Ishikawa (cell line): ENCODE measurements around the gene MRPL17.

Experiments
- CEBPB ChIP-seq: IDR thresholded peaks from 2 replicates; pipeline ENCODE4 v1.6.1; 2012
- CREB1 ChIP-seq: IDR thresholded peaks from 2 replicates; pipeline ENCODE4 v1.6.1; 2012; ENCODE audit warnings: low read depth
- EGR1 ChIP-seq: IDR thresholded peaks from 2 replicates; pipeline ENCODE4 v1.6.1; 2012
- EP300 ChIP-seq: IDR thresholded peaks from 2 replicates; pipeline ENCODE4 v1.6.1; 2012; ENCODE audit warnings: borderline replicate concordance
- FOXM1 ChIP-seq: IDR thresholded peaks from 2 replicates; pipeline ENCODE4 v1.6.1; 2012; ENCODE audit warnings: low read depth, borderline replicate concordance
- NFIC ChIP-seq: IDR thresholded peaks from 2 replicates; pipeline ENCODE4 v1.6.1; 2012
- RAD21 ChIP-seq: IDR thresholded peaks from 2 replicates; pipeline ENCODE4 v1.6.1; 2012; ENCODE audit warnings: low read depth
- TAF1 ChIP-seq: IDR thresholded peaks from 2 replicates; pipeline ENCODE4 v1.6.1; 2012; ENCODE audit warnings: low read depth, mild to moderate bottlenecking
- TCF12 ChIP-seq: IDR thresholded peaks from 2 replicates; pipeline ENCODE4 v1.6.1; 2012; ENCODE audit warnings: low read depth
- TEAD4 ChIP-seq: IDR thresholded peaks from 2 replicates; pipeline ENCODE4 v1.6.1; 2012
- YY1 ChIP-seq: IDR thresholded peaks from 2 replicates; pipeline ENCODE4 v1.6.1; 2012; ENCODE audit warnings: low read depth
- ZBTB7A ChIP-seq: IDR thresholded peaks from 2 replicates; pipeline ENCODE4 v1.6.1; 2012; ENCODE audit warnings: low read depth
- TF ChIP-seq, protein P1 (sequence below): IDR thresholded peaks from 2 replicates; pipeline ENCODE4 v1.6.1; 2012; ENCODE audit warnings: low read depth, mild to moderate bottlenecking
- TF ChIP-seq, protein P2 (sequence below): IDR thresholded peaks from 2 replicates; pipeline ENCODE4 v1.6.1; 2012
- TF ChIP-seq, protein P3 (sequence below): IDR thresholded peaks from 2 replicates; pipeline ENCODE4 v1.6.1; 2012

Gene MRPL17

DNA sequence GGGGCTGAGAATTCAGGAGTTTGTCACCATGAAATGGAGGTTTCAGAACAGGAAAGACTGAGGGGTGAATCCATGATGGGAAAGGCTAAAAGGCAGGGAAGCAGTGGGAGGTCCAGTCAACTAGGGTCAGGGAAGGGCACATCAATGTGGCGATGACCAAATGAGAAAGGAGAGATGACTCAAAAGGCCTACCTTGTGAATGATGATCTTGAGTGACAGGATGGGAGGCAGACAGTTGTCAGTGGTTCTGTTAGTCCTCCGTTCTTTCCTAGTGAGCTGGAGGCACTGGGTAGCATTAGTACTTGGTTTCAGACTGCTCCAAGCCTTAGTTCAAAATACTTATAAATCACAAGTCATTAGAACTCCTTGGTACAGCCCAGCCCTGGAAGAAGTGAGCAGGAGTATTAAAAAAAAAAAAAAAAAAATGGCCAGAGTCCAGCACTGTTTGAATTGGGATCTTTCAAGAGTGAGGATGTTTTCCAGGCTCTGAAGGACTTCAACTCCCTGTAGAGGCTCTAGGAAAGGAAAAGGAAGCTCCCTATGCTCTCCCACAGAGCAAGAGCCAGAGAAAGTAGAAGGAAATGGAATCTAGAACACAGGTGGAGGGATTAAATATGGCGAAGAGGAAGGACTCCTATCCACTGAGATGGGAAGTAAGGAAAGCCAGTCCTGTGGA is 19.2 kb downstream of the MRPL17 start:
- TF ChIP-seq EGR1 (no peak), RAD21 (no peak), EP300 (no peak), FOXM1 (no peak), CEBPB (no peak), CREB1 (no peak), NFIC (no peak), TCF12 (no peak), TEAD4 (no peak), YY1 (no peak), TAF1 (no peak), ZBTB7A (no peak)
- TF ChIP-seq, protein P1, sequence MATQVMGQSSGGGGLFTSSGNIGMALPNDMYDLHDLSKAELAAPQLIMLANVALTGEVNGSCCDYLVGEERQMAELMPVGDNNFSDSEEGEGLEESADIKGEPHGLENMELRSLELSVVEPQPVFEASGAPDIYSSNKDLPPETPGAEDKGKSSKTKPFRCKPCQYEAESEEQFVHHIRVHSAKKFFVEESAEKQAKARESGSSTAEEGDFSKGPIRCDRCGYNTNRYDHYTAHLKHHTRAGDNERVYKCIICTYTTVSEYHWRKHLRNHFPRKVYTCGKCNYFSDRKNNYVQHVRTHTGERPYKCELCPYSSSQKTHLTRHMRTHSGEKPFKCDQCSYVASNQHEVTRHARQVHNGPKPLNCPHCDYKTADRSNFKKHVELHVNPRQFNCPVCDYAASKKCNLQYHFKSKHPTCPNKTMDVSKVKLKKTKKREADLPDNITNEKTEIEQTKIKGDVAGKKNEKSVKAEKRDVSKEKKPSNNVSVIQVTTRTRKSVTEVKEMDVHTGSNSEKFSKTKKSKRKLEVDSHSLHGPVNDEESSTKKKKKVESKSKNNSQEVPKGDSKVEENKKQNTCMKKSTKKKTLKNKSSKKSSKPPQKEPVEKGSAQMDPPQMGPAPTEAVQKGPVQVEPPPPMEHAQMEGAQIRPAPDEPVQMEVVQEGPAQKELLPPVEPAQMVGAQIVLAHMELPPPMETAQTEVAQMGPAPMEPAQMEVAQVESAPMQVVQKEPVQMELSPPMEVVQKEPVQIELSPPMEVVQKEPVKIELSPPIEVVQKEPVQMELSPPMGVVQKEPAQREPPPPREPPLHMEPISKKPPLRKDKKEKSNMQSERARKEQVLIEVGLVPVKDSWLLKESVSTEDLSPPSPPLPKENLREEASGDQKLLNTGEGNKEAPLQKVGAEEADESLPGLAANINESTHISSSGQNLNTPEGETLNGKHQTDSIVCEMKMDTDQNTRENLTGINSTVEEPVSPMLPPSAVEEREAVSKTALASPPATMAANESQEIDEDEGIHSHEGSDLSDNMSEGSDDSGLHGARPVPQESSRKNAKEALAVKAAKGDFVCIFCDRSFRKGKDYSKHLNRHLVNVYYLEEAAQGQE: no peak
- TF ChIP-seq, protein P2, sequence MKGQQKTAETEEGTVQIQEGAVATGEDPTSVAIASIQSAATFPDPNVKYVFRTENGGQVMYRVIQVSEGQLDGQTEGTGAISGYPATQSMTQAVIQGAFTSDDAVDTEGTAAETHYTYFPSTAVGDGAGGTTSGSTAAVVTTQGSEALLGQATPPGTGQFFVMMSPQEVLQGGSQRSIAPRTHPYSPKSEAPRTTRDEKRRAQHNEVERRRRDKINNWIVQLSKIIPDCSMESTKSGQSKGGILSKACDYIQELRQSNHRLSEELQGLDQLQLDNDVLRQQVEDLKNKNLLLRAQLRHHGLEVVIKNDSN: no peak
- TF ChIP-seq, protein P3, sequence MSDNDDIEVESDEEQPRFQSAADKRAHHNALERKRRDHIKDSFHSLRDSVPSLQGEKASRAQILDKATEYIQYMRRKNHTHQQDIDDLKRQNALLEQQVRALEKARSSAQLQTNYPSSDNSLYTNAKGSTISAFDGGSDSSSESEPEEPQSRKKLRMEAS: no peak

DNA sequence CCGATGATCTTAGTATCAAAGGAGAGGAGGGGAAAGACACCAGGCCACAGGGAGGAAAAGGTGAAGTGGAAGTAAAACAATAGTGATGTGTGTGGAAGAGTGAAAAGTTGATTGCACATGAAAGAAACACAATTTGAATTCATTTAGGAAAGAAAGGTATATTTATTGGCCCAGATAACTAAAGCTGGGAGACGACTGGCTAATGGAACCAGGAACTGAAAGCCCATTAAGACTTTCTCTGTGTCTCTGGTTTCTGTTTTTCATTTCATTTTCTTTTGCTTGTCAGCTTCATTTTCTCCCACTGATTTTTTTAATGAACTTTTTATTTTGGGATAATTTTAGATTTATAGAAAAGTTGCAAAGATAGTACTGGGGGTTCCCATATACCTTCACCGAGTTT is 22.4 kb downstream of the MRPL17 start:
- TF ChIP-seq FOXM1 (no peak), CEBPB (no peak), EP300 (no peak), TAF1 (no peak), RAD21 (no peak), NFIC (no peak), ZBTB7A (no peak), EGR1 (no peak)
- TF ChIP-seq, protein P1: no peak
- TF ChIP-seq, protein P3: no peak

DNA sequence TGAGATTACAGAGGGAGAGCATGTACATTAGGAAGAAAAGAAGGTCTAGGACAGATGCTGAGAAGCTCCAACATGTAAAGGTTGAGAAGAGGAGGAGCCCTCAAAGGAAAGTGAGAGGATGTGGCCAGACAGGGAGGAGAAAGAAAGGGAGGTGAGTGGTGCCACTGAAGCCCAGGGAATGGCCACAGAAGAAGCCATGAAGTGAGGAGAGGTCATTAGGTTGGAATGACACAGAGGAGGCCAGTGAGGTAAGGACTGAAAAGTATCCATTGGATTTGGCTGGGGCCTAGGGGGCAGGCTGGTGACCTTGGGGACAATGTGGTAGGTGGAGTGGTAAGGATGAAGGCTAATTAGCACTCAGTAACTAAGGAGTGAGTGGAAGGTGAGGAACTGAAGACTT is 24.5 kb downstream of the MRPL17 start:
- TF ChIP-seq ZBTB7A (no peak), RAD21 (no peak), TEAD4 (no peak), EGR1 (no peak), FOXM1 (no peak), CREB1 (no peak), EP300 (no peak), NFIC (no peak), CEBPB (no peak)
- TF ChIP-seq, protein P2: no peak
- TF ChIP-seq, protein P3: no peak

DNA sequence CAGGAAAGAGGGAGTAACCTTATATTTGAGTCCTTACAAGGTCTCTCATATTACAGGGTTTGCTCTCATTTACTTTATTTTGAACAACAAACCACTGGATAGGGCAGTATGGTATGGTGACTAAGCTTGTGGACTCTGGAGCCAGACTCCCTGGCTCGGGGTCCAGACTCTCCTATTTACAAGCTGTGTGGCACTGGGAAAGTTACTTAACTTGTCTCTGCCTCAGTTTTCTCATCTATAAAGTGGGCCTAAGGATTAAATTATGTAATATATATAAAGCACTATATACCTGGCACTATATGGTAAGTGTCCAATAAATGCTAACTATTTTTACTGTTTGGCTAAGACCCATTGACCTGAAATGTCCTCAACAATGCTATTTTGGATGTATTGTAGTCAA is 25.8 kb downstream of the MRPL17 start:
- TF ChIP-seq NFIC (no peak), ZBTB7A (no peak), CEBPB (no peak), TEAD4 (no peak)

DNA sequence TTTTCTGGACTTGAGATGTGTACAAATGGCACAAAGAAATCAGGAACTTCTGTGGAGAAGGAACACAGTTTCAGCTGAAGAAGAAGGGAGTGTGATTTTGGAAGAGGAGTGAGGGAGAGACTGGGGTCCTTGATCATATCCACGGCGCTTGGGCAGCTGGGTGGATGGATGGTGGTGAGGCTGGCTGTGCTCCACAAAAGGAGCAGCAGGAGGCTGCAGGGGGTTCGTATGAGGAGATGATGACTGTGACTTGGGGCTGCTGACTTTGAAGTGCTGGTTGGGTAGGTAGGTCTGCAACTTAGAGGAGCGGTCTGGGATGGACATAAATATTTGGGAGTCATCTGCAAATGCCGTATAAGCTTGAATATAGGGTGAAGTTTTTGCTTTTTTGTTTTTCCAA is 26.2 kb downstream of the MRPL17 start:
- TF ChIP-seq, protein P3: no peak
- no peak for TF ChIP-seq FOXM1
- TF ChIP-seq EGR1: no peak

DNA sequence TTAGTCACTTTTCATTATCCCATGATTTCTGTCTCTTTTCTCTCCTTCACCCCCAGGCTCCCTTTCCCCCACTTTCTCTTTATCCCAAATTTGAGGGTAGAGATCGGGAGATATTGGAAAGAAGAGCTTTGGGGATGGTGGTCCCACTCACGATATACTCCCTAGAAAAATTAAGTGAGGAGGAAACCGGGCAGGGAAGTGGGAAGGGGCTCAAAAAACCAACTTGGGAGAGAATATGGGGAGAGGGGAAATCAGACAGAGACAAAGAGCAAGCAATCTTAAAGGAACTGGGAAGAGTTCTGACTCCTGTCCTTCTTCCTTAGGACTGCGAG is 26.6 kb downstream of the MRPL17 start:
- TF ChIP-seq CEBPB (no peak), TAF1 (no peak), YY1 (no peak), RAD21 (no peak), NFIC (no peak), EGR1 (no peak), ZBTB7A (no peak), CREB1 (no peak), TEAD4 (no peak), EP300 (no peak), TCF12 (no peak), FOXM1 (no peak)
- TF ChIP-seq, protein P1: no peak
- TF ChIP-seq, protein P3: no peak
- TF ChIP-seq, protein P2: no peak
